Stimulated activated CD4-positive, alpha-beta T cell treated with anti-CD3 and anti-CD28 coated beads, Interleukin-12 subunit alpha, Interleukin-12 subunit beta, amount 100 ng/mL, for 48 hours (primary cell): ENCODE data around the gene CD93.

Source experiments
- DNase-seq, 3 donors: peaks; one replicate each; pipeline ENCODE4 v3.0.0-alpha.2; 2020; ENCODE audit warnings: low read depth in 2 of 3, low spot score in 1 of 3

The CD93 gene

GRCh38 chr20:23037017-23037481, 49.1 kb downstream of the CD93 start:
- DNase-seq, result no peak

- DNase-seq, result no peak
Observed at GRCh38 chr20:23036371-23036770, 49.8 kb downstream of the CD93 start.

GRCh38 chr20:23035731-23036130, 50.4 kb downstream of the CD93 start:
- no peak for DNase-seq

- no peak for DNase-seq
Observed at GRCh38 chr20:23034721-23035671, 51.1 kb downstream of the CD93 start, which contains the start of gene SSTR4. SSTR4 (plus strand) TSS chr20:23035312; CDS start chr20:23035484, 172 bp downstream.

GRCh38 chr20:23033918-23034317, 52.2 kb downstream of the CD93 start:
- DNase-seq, result no peak

GRCh38 chr20:23032750-23033078, 53.4 kb downstream of the CD93 start:
- no peak for DNase-seq

- no peak for DNase-seq
Observed at GRCh38 chr20:23032056-23032749, 53.9 kb downstream of the CD93 start.

GRCh38 chr20:23031346-23031745, 54.8 kb downstream of the CD93 start:
- DNase-seq, result no peak
